Liver (tissue), 9 donors: ENCODE results near the gene SAPCD2. TPM values are rescaled to one million over a fixed set of nuclear protein-coding genes. Genes with fewer than 3 reads are reported as not detected.

ENCODE experiments used
- DNase-seq: peaks from one replicate; pipeline ENCODE4 v3.0.0-alpha.2; 2017; ENCODE audit warnings: low spot score
- H3K27ac ChIP-seq, 2 donors: one replicate each; pipeline ENCODE4 v1.7.0; 2013; ENCODE audit warnings: inconsistent platforms in 2 of 2, low read length in 2 of 2, control low read depth in 1 of 2, low read depth in 1 of 2, mild to moderate bottlenecking in 1 of 2
- H3K27me3 ChIP-seq, 4 donors: one replicate each; pipeline versions ENCODE4 v1.6.1 to v1.7.0; 2013; ENCODE audit warnings: low read length in 3 of 4, inconsistent platforms in 1 of 4, mild to moderate bottlenecking in 1 of 4, moderate library complexity in 1 of 4; ENCODE audit not compliant: control insufficient read depth in 4 of 4, insufficient read depth in 4 of 4
- H3K36me3 ChIP-seq, 4 donors: one replicate each; pipeline versions ENCODE4 v1.6.1 to v1.7.0; 2013; ENCODE audit warnings: low read length in 3 of 4, mild to moderate bottlenecking in 3 of 4, low read depth in 1 of 4, moderate library complexity in 1 of 4; ENCODE audit not compliant: control insufficient read depth in 4 of 4, insufficient read depth in 3 of 4
- H3K4me1 ChIP-seq, 4 donors: one replicate each; pipeline versions ENCODE4 v1.6.1 to v1.7.0; 2013; ENCODE audit warnings: low read length in 3 of 4, mild to moderate bottlenecking in 3 of 4, moderate library complexity in 1 of 4; ENCODE audit not compliant: control insufficient read depth in 4 of 4, insufficient read depth in 4 of 4
- H3K4me3 ChIP-seq, 3 donors: one replicate each; pipeline versions ENCODE4 v1.6.1 to v1.7.0; 2013; ENCODE audit warnings: low read length in 3 of 3, control low read depth in 1 of 3, low read depth in 1 of 3, mild to moderate bottlenecking in 1 of 3
- H3K9ac ChIP-seq, 2 donors: one replicate each; pipeline ENCODE4 v1.7.0; 2013; ENCODE audit warnings: low read length in 2 of 2, mild to moderate bottlenecking in 2 of 2, moderate library complexity in 2 of 2, control low read depth in 1 of 2, low read depth in 1 of 2
- H3K9me3 ChIP-seq, 4 donors: one replicate each; pipeline versions ENCODE4 v1.6.1 to v1.7.0; 2013; ENCODE audit warnings: low read length in 3 of 4; ENCODE audit not compliant: control insufficient read depth in 4 of 4
- EGR1 ChIP-seq, 2 donors: IDR thresholded peaks; 2 replicates each; pipeline ENCODE4 v1.6.1; 2016 to 2018; ENCODE audit warnings: antibody characterized with exemption in 2 of 2, low read depth in 2 of 2
- FOXA1 ChIP-seq: IDR thresholded peaks from 2 replicates; pipeline ENCODE4 v1.6.1; 2016; ENCODE audit warnings: antibody characterized with exemption
- GABPA ChIP-seq, 2 donors: IDR thresholded peaks in 1 of 2; conservative IDR thresholded peaks in 1 of 2; 2 replicates each; pipeline ENCODE4 v1.6.1; 2016; ENCODE audit warnings: antibody characterized with exemption in 2 of 2, mild to moderate bottlenecking in 1 of 2, moderate library complexity in 1 of 2
- HNF4A ChIP-seq, 2 donors: conservative IDR thresholded peaks; 2 replicates each; pipeline ENCODE4 v1.6.1; 2016; ENCODE audit warnings: antibody characterized with exemption in 2 of 2, mild to moderate bottlenecking in 2 of 2
- HNF4G ChIP-seq: IDR thresholded peaks from 2 replicates; pipeline ENCODE4 v1.6.1; 2016; ENCODE audit warnings: antibody characterized with exemption
- JUND ChIP-seq, 2 donors: IDR thresholded peaks; 2 replicates each; pipeline ENCODE4 v1.6.1; 2016; ENCODE audit warnings: antibody characterized with exemption in 2 of 2
- RAD21 ChIP-seq, 2 donors: IDR thresholded peaks; 2 replicates each; pipeline ENCODE4 v1.6.1; 2016; ENCODE audit warnings: antibody characterized with exemption in 2 of 2, mild to moderate bottlenecking in 2 of 2
- SP1 ChIP-seq: IDR thresholded peaks from 2 replicates; pipeline ENCODE4 v1.6.1; 2018; ENCODE audit warnings: antibody characterized with exemption, mild to moderate bottlenecking
- TAF1 ChIP-seq: conservative IDR thresholded peaks from 2 replicates; pipeline ENCODE4 v1.6.1; 2016; ENCODE audit warnings: antibody characterized with exemption, mild to moderate bottlenecking
- YY1 ChIP-seq: IDR thresholded peaks from 2 replicates; pipeline ENCODE4 v1.6.1; 2016; ENCODE audit warnings: antibody characterized with exemption, mild to moderate bottlenecking
- WGBS: extraction: QIAGEN DNeasy Blood & Tissue Kit; methylation state at CpG from one replicate; pipeline ENCODE4 v1.1.7; 2013; 5-methylcytosine and 5-hydroxymethylcytosine counted together
- polyA plus RNA-seq, 2 donors: library from polyadenylated mRNA; stranded (reverse) in 1 of 2; unstranded in 1 of 2; fragments of 200-250 nt in 1 of 2; fragments of >200 nt in 1 of 2; fragmentation: Nextera tagmentation in 1 of 2; extraction: Ambion mirVana in 1 of 2; gene quantifications; one replicate each; pipeline versions ENCODE4 v1.2.1 to v1.2.3, GENCODE V29; 2013 to 2015
- total RNA-seq, 2 donors: library from RNA; depleted of rRNA; stranded (reverse); fragments of >200 nt; gene quantifications; one replicate each; pipeline ENCODE4 v1.2.3, GENCODE V29; 2014
- TF ChIP-seq, protein P1 (sequence below): IDR thresholded peaks from 2 replicates; pipeline ENCODE4 v1.6.1; 2016; ENCODE audit warnings: antibody characterized with exemption
- TF ChIP-seq, protein P2 (sequence below): IDR thresholded peaks from 2 replicates; pipeline ENCODE4 v1.6.1; 2016; ENCODE audit warnings: antibody characterized with exemption, mild to moderate bottlenecking
- TF ChIP-seq, protein P3 (sequence below): fragments of 150-350 bp; IDR thresholded peaks from 2 replicates; pipeline ENCODE4 v1.5.1; 2017; ENCODE audit warnings: improper control_type of control experiment, low read depth, low read length; ENCODE audit not compliant: missing input control
- TF ChIP-seq, protein P4 (sequence below): IDR thresholded peaks from 2 replicates; pipeline ENCODE4 v1.6.1; 2016; ENCODE audit warnings: antibody characterized with exemption
- donor health status: healthy.
- donor health status: healthy.
- donor health status: healthy.
- donor health status: healthy.
- donor health status: healthy.

The SAPCD2 gene
- total and polyA plus RNA-seq, 4 donors: 0.06 to 1.8 (median 0.23) TPM

DNA sequence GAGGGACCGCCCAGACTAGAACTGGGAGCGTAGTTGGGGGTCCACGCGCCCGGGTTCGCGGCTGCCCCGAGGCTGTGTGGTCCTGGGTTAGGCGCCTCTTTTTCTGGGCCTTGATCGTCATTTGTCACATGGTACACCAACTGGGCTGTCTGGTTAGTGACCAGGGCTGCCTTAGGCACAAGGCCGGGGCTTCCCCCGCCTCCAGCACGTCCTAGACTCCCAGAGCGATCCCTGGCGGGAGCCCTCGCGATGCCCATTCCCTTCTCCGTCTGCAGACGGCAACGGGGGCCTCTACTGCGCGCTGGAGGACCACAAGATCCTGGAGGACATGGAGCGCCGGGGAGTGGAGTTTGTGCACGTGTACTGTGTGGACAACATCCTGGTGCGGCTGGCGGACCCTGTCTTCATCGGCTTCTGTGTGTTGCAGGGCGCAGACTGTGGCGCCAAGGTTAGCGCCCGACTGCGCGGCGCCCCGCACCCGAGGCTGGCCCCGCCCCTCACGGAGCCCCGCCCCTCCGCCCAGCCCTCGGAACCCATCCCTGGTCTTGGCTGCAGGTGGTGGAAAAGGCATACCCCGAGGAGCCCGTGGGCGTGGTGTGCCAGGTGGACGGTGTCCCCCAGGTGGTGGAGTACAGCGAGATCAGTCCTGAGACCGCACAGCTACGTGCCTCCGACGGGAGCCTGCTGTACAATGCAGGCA lies 8.5 kb upstream of the SAPCD2 start:
- DNase-seq: no peak
- Histone ChIP-seq H3K4me3 (peak overlapping the region in 1 of 3 donors; percentile 58), H3K36me3 (peaks cover 0 to 2% (median 0%) of the 10 kb centered on the region in 4 donors), H3K4me1 (peaks cover 0 to 15% (median 12%) of the 10 kb centered on the region in 4 donors), H3K9me3 (no peaks in the 10 kb centered on the region), H3K27me3 (peaks cover 0 to 6% (median 3%) of the 10 kb centered on the region in 4 donors), H3K27ac (no peak overlapping the region), H3K9ac (no peak overlapping the region)
- WGBS: 36% methylated on average over 51 of the region's 51 CpGs
- TF ChIP-seq, protein P1, sequence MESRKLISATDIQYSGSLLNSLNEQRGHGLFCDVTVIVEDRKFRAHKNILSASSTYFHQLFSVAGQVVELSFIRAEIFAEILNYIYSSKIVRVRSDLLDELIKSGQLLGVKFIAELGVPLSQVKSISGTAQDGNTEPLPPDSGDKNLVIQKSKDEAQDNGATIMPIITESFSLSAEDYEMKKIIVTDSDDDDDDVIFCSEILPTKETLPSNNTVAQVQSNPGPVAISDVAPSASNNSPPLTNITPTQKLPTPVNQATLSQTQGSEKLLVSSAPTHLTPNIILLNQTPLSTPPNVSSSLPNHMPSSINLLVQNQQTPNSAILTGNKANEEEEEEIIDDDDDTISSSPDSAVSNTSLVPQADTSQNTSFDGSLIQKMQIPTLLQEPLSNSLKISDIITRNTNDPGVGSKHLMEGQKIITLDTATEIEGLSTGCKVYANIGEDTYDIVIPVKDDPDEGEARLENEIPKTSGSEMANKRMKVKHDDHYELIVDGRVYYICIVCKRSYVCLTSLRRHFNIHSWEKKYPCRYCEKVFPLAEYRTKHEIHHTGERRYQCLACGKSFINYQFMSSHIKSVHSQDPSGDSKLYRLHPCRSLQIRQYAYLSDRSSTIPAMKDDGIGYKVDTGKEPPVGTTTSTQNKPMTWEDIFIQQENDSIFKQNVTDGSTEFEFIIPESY: no peak
- no peak for TF ChIP-seq GABPA (IDR thresholded peaks at IDR 0.05 in 1 of 2, conservative IDR thresholded peaks at IDR 0.05 in 1 of 2)
- TF ChIP-seq, protein P2, sequence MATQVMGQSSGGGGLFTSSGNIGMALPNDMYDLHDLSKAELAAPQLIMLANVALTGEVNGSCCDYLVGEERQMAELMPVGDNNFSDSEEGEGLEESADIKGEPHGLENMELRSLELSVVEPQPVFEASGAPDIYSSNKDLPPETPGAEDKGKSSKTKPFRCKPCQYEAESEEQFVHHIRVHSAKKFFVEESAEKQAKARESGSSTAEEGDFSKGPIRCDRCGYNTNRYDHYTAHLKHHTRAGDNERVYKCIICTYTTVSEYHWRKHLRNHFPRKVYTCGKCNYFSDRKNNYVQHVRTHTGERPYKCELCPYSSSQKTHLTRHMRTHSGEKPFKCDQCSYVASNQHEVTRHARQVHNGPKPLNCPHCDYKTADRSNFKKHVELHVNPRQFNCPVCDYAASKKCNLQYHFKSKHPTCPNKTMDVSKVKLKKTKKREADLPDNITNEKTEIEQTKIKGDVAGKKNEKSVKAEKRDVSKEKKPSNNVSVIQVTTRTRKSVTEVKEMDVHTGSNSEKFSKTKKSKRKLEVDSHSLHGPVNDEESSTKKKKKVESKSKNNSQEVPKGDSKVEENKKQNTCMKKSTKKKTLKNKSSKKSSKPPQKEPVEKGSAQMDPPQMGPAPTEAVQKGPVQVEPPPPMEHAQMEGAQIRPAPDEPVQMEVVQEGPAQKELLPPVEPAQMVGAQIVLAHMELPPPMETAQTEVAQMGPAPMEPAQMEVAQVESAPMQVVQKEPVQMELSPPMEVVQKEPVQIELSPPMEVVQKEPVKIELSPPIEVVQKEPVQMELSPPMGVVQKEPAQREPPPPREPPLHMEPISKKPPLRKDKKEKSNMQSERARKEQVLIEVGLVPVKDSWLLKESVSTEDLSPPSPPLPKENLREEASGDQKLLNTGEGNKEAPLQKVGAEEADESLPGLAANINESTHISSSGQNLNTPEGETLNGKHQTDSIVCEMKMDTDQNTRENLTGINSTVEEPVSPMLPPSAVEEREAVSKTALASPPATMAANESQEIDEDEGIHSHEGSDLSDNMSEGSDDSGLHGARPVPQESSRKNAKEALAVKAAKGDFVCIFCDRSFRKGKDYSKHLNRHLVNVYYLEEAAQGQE: no peak
- TF ChIP-seq, protein P3, sequence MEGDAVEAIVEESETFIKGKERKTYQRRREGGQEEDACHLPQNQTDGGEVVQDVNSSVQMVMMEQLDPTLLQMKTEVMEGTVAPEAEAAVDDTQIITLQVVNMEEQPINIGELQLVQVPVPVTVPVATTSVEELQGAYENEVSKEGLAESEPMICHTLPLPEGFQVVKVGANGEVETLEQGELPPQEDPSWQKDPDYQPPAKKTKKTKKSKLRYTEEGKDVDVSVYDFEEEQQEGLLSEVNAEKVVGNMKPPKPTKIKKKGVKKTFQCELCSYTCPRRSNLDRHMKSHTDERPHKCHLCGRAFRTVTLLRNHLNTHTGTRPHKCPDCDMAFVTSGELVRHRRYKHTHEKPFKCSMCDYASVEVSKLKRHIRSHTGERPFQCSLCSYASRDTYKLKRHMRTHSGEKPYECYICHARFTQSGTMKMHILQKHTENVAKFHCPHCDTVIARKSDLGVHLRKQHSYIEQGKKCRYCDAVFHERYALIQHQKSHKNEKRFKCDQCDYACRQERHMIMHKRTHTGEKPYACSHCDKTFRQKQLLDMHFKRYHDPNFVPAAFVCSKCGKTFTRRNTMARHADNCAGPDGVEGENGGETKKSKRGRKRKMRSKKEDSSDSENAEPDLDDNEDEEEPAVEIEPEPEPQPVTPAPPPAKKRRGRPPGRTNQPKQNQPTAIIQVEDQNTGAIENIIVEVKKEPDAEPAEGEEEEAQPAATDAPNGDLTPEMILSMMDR: no peak
- TF ChIP-seq, protein P4, sequence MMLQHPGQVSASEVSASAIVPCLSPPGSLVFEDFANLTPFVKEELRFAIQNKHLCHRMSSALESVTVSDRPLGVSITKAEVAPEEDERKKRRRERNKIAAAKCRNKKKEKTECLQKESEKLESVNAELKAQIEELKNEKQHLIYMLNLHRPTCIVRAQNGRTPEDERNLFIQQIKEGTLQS: no peak
- no peak for TF ChIP-seq JUND (IDR thresholded peaks at IDR 0.05)
- no peak for TF ChIP-seq RAD21 (IDR thresholded peaks at IDR 0.05)
- no peak for TF ChIP-seq HNF4A (conservative IDR thresholded peaks at IDR 0.05)
- TF ChIP-seq TAF1: no peak
- no peak for TF ChIP-seq FOXA1

DNA sequence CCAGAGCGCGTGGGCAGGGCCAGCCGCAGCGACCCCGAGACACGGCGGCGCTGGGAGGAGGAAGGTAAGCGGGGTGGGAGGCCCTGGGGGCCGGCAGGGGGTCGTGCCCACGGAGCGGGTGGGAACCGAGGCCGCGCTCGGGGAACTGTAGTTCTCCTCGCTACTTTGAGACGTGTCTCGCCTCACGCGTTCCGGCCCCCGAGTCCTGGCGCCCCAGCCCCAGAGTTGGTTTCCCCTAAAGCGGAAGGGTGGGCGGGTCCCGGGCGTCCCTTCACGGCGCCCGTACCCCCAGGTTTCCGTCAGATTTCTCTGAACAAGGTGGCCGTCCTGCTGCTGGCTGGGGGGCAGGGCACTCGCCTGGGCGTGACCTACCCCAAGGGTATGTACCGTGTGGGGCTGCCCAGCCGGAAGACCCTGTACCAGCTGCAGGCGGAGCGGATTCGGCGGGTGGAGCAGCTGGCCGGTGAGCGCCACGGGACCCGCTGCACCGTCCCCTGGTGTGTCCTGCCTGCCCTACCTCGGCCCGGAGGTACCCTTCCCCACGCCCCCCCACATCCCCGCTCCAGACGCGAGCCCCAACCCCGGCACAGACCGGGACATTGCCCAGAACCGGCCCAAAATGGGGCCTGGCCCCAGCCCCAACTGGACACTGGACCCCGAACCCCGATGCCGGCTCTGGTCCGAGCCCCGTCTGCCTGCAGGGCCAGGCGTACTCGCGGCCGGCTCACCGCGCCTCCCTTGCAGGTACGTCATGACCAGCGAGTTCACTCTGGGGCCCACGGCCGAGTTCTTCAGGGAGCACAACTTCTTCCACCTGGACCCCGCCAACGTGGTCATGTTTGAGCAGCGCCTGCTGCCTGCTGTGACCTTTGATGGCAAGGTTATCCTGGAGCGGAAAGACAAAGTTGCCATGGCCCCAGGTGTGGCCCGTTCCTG lies 7.7 kb upstream of the SAPCD2 start:
- Histone ChIP-seq H3K4me1 (peaks cover 0 to 15% (median 12%) of the 10 kb centered on the region in 4 donors), H3K4me3 (peak overlapping the region in 1 of 3 donors; percentile 58), H3K9ac (no peak overlapping the region), H3K9me3 (no peaks in the 10 kb centered on the region), H3K27ac (no peak overlapping the region), H3K27me3 (peaks cover 0 to 6% (median 3%) of the 10 kb centered on the region in 4 donors), H3K36me3 (peaks cover 0 to 2% (median 0%) of the 10 kb centered on the region in 4 donors)
- WGBS: 10% methylated on average over 76 of the region's 76 CpGs
- no peak for DNase-seq
- TF ChIP-seq YY1 (no peak), EGR1 (IDR thresholded peaks at IDR 0.05; ENCODE audit: low read depth in 2 of 2) (no peak), TAF1 (no peak), SP1 (no peak), HNF4G (no peak), FOXA1 (no peak)
- TF ChIP-seq, protein P1: no peak
- TF ChIP-seq, protein P3: no peak
